HG03342 (cell line): ENCODE data around the gene KCND3.
"Not testable (repeated sequence)": the region's sequence is repeated elsewhere in the genome, so short reads cannot be mapped to it uniquely, and the experiment has no call there.

ENCODE experiments used
- ATAC-seq: cut with Tn5 transposase; IDR thresholded peaks from one replicate; pipeline ENCODE4 v1.9.1; 2021; ENCODE audit warnings: mild to moderate bottlenecking, moderate library complexity; ENCODE audit not compliant: unreplicated experiment

Gene KCND3

GRCh38 chr1:111747947-111748346 is 241.5 kb downstream of the KCND3 start:
- ATAC-seq, result no peak

- peak; percentile 58 for ATAC-seq
Observed at GRCh38 chr1:111747282-111747734, 242.2 kb downstream of the KCND3 start.

GRCh38 chr1:111746614-111746999 is 242.9 kb downstream of the KCND3 start:
- no peak for ATAC-seq

GRCh38 chr1:111745675-111746613 is 243.5 kb downstream of the KCND3 start:
- no peak for ATAC-seq

GRCh38 chr1:111743679-111744101 is 245.8 kb downstream of the KCND3 start:
- ATAC-seq, result no peak

DNA sequence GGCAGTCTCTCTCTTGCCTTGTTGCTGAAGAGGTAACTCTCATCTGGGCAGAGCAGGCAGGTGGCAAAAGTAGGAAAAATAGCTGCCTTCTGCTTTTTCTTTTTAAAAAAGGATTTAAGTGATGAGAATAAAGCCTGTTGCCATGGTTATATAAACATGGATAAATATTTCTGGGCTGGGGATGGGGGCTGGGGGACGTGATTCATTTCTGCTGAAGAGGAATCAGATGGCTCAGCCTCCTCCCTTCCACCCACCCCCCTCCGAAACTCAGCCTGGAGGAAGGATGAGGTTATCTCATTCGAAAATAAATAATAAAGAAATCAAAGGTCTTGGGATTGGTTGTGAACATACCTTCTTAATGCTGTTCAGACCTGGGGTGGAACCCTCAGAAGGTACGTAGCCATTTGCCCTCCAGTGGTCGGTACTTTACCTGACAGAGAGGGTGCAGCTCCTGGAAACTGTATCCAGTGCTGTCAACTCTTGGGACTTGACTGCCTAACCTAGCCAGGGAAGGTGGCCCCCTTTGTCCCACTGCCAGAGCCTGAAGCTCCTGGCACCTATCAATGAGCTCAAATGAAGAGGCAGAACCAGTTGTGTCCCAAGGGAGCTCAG is 246.4 kb downstream of the KCND3 start:
- ATAC-seq, result no peak

DNA sequence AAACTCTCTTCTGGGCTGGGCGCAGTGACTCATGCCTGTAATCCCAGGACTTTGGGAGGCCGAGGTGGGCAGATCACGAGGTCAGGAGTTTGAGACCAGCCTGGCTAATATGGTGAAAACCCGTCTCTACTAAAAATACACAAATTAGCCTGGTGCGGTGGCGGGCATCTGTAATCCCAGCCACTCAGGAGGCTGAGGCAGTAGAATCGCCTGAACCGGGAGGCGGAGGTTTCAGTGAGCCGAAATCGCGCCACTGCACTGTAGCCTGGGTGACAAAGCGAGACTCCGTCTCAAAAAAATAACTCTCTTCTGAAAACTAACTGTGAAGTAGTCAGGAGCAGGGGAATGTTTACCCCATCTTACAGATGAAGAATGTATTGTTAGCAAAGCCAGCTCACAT is 247.2 kb downstream of the KCND3 start:
- ATAC-seq, result not testable (repeated sequence)

GRCh38 chr1:111739925-111740765 is 249.3 kb downstream of the KCND3 start:
- no peak for ATAC-seq

- peak; percentile 81 for ATAC-seq
Observed at GRCh38 chr1:111739194-111739924, 250.1 kb downstream of the KCND3 start, which contains the start of gene INKA2. INKA2 (minus strand) TSS chr1:111739395; CDS start chr1:111739242, 153 bp downstream.

- ATAC-seq, result peak; percentile 42
Observed at GRCh38 chr1:111738436-111739193, 250.9 kb downstream of the KCND3 start.

DNA sequence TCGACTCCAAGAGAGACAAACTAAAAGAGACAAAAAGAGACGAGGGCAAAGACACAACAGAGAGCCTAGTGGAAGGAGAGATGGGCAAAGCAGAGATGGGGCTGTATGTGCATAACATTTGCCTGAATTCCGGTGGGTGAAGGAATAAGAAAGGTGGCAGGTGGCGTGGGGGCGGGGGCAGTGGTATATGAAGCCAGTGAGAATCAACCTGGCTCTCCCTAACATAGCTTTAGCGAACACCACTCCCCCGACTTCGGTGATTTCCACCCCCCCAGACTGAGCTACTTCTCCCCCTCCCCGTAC is 251.4 kb downstream of the KCND3 start:
- no peak for ATAC-seq

- ATAC-seq, result no peak
Observed at GRCh38 chr1:111737216-111738132, 252.0 kb downstream of the KCND3 start.

GRCh38 chr1:111736548-111737215 is 252.8 kb downstream of the KCND3 start:
- ATAC-seq, result no peak

- no peak for ATAC-seq
Observed at GRCh38 chr1:111735858-111736544, 253.5 kb downstream of the KCND3 start.

GRCh38 chr1:111735321-111735720 is 254.1 kb downstream of the KCND3 start:
- no peak for ATAC-seq

DNA sequence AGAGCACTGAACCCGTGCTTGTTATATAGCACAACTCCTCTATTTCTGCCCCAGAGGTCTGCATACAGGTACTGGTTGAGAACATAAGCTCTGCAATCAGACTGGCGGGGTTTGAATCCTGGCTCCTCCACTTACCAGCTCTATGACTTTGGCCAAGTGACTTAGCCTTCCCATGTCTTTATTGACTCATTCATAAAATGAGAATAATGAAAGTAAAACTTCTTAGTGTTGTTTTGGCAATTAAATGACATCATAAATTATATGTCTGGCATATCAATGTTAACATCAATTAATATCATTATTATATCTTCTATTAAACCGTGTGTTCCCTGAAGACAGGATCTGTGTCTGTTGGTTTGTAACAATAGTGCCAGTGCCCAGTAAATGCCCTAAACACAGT is 254.6 kb downstream of the KCND3 start:
- no peak for ATAC-seq

GRCh38 chr1:111734426-111734825 is 255.0 kb downstream of the KCND3 start:
- no peak for ATAC-seq

DNA sequence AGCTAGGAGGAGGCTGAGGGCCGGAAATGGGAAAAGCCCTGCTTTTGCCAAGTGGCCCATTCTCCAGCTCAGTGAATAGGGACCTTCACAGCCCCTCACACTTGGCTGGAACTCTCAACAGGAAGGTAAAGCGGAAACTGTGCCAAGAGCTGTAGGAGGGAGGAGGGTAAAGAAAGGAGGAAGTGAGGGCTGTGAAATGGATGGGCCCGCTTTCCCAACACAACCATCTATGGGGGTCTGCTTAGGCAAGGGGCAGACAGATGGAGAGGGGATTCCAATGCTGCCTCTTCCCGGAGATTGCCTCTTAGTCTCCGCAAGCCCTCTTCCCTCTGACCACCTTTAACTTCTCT is 255.5 kb downstream of the KCND3 start:
- ATAC-seq, result no peak
